GM12878 (cell line): Measurements from ENCODE around the gene NAGK. TPM values are rescaled to one million over a fixed set of nuclear protein-coding genes. Genes with fewer than 3 reads are reported as not detected.

ENCODE experiments used
- BRCA1 ChIP-seq: IDR thresholded peaks from 2 replicates; pipeline ENCODE4 v1.6.1; 2011; ENCODE audit warnings: low read depth, low read length, improper control_type of control experiment
- CEBPB ChIP-seq, 2 experiments: fragments of 150-350 bp in 1 of 2; IDR thresholded peaks; 2 replicates each; pipeline ENCODE4 v1.6.1; 2012 to 2014; ENCODE audit warnings: low read depth in 2 of 2, low read length in 2 of 2, borderline replicate concordance in 1 of 2, inconsistent platforms in 1 of 2
- EP300 ChIP-seq, 2 experiments: fragments of 150-350 bp in 1 of 2; IDR thresholded peaks; 2 replicates each; pipeline ENCODE4 v1.6.1; 2011 to 2012; ENCODE audit warnings: low read depth in 2 of 2, low read length in 2 of 2, borderline replicate concordance in 1 of 2, improper control_type of control experiment in 1 of 2, inconsistent platforms in 1 of 2; ENCODE audit not compliant: control insufficient read depth in 1 of 2
- ETV6 ChIP-seq, 2 experiments: fragments of 450-650 bp in 1 of 2; IDR thresholded peaks in 1 of 2; conservative IDR thresholded peaks in 1 of 2; 2 replicates each; pipeline ENCODE4 v1.6.1; 2014; ENCODE audit warnings: antibody characterized with exemption in 1 of 2, borderline replicate concordance in 1 of 2, low read depth in 1 of 2, mild to moderate bottlenecking in 1 of 2, moderate library complexity in 1 of 2
- FOXK2 ChIP-seq: fragments of 450-650 bp; IDR thresholded peaks from 2 replicates; pipeline ENCODE4 v1.6.1; 2017; ENCODE audit warnings: mild to moderate bottlenecking, moderate library complexity
- IKZF2 ChIP-seq, 2 experiments: fragments of 450-650 bp; IDR thresholded peaks; 2 replicates each; pipeline ENCODE4 v1.6.1; 2017; ENCODE audit warnings: mild to moderate bottlenecking in 2 of 2, moderate library complexity in 2 of 2
- MTA2 ChIP-seq: fragments of 450-650 bp; IDR thresholded peaks from 2 replicates; pipeline ENCODE4 v1.6.1; 2016; ENCODE audit warnings: low read depth, mild to moderate bottlenecking, moderate library complexity
- MXI1 ChIP-seq: fragments of 150-350 bp; IDR thresholded peaks from 2 replicates; pipeline ENCODE4 v1.6.1; 2011; ENCODE audit warnings: low read depth, mild to moderate bottlenecking, inconsistent platforms, low read length, improper control_type of control experiment
- POU2F2 ChIP-seq: IDR thresholded peaks from 3 replicates; pipeline ENCODE4 v1.6.1; 2011; ENCODE audit warnings: low read depth, mild to moderate bottlenecking, low read length, borderline replicate concordance
- polyA plus RNA-seq, 11 experiments: library from polyadenylated mRNA; depleted of rRNA in 4 of 11; unstranded in 6 of 11; stranded (reverse) in 5 of 11; fragments of >200 nt; fragmentation: Nextera tagmentation in 4 of 11; fragmentation: Illumina TruSeq in 1 of 11; extraction: Ambion mirVana in 4 of 11; extraction: Trizol in 1 of 11; gene quantifications; 1 replicate in 1 of 11; 2 replicates in 10 of 11; pipeline versions ENCODE4 v1.2.1 to v1.2.3, GENCODE V29; 2011 to 2016; ENCODE audit warnings: inconsistent platforms in 2 of 11, missing spikeins in 2 of 11, low read depth in 1 of 11
- total RNA-seq, 4 experiments: library from RNA; depleted of rRNA in 3 of 4; stranded (reverse); fragments of >200 nt in 3 of 4; fragmentation: Illumina TruSeq in 1 of 4; extraction: Trizol in 1 of 4; gene quantifications; 2 replicates each; pipeline versions ENCODE4 v1.2.1 to v1.2.3, GENCODE V29; 2013 to 2021
- TF ChIP-seq, protein P1 (sequence below): fragments of 450-650 bp; IDR thresholded peaks from 2 replicates; pipeline ENCODE4 v1.6.1; 2016; ENCODE audit warnings: mild to moderate bottlenecking, moderate library complexity, borderline replicate concordance
- TF ChIP-seq, protein P2 (sequence below): fragments of 450-650 bp; IDR thresholded peaks from 2 replicates; pipeline ENCODE4 v1.6.1; 2017; ENCODE audit warnings: mild to moderate bottlenecking, low read depth, inconsistent platforms; ENCODE audit not compliant: poor library complexity, severe bottlenecking
- TF ChIP-seq, protein P3 (sequence below): IDR thresholded peaks from 2 replicates; pipeline ENCODE4 v1.6.1; 2011; ENCODE audit warnings: low read depth, mild to moderate bottlenecking, low read length, moderate library complexity, borderline replicate concordance; ENCODE audit errors: extremely low read depth
- TF ChIP-seq, protein P4 (sequence below): fragments of 450-650 bp; IDR thresholded peaks from 2 replicates; pipeline ENCODE4 v1.6.1; 2017; ENCODE audit warnings: low read depth, mild to moderate bottlenecking, moderate library complexity
- TF ChIP-seq, protein P5 (sequence below): fragments of 450-650 bp; formaldehyde crosslinking; IDR thresholded peaks from 2 replicates; pipeline ENCODE4 v1.5.0; 2022; ENCODE audit warnings: mild to moderate bottlenecking, missing genetic modification characterization

NAGK gene
- total and polyA plus RNA-seq, 10 of the 15 experiments (the other 5 are each of a cell fraction or from before 2014, with no cell fraction given) = 67.7 to 137 (median 115) TPM

DNA sequence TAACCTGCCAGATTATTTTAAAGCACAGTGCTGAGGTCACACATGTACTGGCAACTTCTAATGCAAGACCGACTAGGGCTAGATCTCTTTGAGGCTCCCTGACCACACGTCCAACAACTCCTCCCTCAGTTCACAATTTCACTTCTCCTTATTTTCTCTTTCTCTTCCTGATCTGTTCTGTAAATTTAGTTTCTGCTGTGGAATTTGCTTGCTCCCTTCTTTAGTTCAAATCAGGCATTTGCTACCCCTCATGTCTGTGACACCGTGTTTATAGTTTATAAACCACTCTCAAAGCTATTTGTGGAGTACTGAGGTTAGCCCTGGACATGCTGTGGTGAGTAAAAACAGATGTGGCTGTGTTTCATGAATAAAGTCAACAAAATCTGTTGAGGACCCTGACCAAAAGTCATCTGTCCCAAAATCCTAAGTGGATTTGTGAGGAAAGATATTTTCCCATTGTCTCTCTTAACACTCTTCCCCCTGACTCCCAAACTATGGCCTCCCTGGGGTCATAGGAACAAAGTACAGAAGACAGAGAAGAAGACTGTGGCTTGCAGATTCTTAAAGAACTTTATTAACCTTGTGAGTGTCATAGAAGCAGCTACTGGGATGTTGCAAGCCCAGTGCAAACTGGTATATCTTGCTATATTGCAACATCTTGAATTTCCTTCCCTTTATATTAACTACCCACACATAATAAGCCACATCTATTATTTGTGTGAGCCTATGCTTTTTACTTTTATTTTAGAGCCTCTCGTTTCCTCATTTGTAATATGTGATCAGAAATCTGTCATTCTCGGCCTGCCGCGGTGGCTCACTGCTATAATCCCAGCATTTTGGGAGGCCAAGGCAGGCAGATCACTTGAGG, 3.5 kb upstream of the NAGK start (continued):
- TF ChIP-seq, protein P1, sequence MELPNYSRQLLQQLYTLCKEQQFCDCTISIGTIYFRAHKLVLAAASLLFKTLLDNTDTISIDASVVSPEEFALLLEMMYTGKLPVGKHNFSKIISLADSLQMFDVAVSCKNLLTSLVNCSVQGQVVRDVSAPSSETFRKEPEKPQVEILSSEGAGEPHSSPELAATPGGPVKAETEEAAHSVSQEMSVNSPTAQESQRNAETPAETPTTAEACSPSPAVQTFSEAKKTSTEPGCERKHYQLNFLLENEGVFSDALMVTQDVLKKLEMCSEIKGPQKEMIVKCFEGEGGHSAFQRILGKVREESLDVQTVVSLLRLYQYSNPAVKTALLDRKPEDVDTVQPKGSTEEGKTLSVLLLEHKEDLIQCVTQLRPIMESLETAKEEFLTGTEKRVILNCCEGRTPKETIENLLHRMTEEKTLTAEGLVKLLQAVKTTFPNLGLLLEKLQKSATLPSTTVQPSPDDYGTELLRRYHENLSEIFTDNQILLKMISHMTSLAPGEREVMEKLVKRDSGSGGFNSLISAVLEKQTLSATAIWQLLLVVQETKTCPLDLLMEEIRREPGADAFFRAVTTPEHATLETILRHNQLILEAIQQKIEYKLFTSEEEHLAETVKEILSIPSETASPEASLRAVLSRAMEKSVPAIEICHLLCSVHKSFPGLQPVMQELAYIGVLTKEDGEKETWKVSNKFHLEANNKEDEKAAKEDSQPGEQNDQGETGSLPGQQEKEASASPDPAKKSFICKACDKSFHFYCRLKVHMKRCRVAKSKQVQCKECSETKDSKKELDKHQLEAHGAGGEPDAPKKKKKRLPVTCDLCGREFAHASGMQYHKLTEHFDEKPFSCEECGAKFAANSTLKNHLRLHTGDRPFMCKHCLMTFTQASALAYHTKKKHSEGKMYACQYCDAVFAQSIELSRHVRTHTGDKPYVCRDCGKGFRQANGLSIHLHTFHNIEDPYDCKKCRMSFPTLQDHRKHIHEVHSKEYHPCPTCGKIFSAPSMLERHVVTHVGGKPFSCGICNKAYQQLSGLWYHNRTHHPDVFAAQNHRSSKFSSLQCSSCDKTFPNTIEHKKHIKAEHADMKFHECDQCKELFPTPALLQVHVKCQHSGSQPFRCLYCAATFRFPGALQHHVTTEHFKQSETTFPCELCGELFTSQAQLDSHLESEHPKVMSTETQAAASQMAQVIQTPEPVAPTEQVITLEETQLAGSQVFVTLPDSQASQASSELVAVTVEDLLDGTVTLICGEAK = peak; percentile 89
- peak; percentile 84 for TF ChIP-seq MTA2
- peak; percentile 64; the same call in 1 of the 2 replicates for TF ChIP-seq FOXK2
- peak; percentile 98 to 99 for TF ChIP-seq IKZF2 (IDR thresholded peaks at IDR 0.05)
- TF ChIP-seq CEBPB (IDR thresholded peaks at IDR 0.05; ENCODE audit: borderline replicate concordance in 1 of 2, low read depth in 2 of 2, low read length in 2 of 2) = peak in 1 of 2 experiments; percentile 80; a peak in 1 of 4 replicates
- peak; percentile 71; the same call in 1 of the 2 replicates for TF ChIP-seq MXI1
- TF ChIP-seq, protein P2, sequence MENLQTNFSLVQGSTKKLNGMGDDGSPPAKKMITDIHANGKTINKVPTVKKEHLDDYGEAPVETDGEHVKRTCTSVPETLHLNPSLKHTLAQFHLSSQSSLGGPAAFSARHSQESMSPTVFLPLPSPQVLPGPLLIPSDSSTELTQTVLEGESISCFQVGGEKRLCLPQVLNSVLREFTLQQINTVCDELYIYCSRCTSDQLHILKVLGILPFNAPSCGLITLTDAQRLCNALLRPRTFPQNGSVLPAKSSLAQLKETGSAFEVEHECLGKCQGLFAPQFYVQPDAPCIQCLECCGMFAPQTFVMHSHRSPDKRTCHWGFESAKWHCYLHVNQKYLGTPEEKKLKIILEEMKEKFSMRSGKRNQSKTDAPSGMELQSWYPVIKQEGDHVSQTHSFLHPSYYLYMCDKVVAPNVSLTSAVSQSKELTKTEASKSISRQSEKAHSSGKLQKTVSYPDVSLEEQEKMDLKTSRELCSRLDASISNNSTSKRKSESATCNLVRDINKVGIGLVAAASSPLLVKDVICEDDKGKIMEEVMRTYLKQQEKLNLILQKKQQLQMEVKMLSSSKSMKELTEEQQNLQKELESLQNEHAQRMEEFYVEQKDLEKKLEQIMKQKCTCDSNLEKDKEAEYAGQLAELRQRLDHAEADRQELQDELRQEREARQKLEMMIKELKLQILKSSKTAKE = peak; percentile 87
- TF ChIP-seq, protein P3, sequence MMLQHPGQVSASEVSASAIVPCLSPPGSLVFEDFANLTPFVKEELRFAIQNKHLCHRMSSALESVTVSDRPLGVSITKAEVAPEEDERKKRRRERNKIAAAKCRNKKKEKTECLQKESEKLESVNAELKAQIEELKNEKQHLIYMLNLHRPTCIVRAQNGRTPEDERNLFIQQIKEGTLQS = no peak
- TF ChIP-seq EP300 (IDR thresholded peaks at IDR 0.05; ENCODE audit: borderline replicate concordance in 1 of 2, control insufficient read depth in 1 of 2, low read depth in 2 of 2, low read length in 2 of 2) = peak; percentile 69 to 83; a peak in 2 of 4 replicates
- TF ChIP-seq, protein P4, sequence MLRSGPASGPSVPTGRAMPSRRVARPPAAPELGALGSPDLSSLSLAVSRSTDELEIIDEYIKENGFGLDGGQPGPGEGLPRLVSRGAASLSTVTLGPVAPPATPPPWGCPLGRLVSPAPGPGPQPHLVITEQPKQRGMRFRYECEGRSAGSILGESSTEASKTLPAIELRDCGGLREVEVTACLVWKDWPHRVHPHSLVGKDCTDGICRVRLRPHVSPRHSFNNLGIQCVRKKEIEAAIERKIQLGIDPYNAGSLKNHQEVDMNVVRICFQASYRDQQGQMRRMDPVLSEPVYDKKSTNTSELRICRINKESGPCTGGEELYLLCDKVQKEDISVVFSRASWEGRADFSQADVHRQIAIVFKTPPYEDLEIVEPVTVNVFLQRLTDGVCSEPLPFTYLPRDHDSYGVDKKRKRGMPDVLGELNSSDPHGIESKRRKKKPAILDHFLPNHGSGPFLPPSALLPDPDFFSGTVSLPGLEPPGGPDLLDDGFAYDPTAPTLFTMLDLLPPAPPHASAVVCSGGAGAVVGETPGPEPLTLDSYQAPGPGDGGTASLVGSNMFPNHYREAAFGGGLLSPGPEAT = peak; percentile 80
- TF ChIP-seq BRCA1 = no peak
- TF ChIP-seq ETV6 (conservative IDR thresholded peaks at IDR 0.05 in 1 of 2, IDR thresholded peaks at IDR 0.05 in 1 of 2; ENCODE audit: borderline replicate concordance in 1 of 2, low read depth in 1 of 2) = peak in 1 of 2 experiments; percentile 25; a peak in 1 of 4 replicates
- TF ChIP-seq, protein P5, sequence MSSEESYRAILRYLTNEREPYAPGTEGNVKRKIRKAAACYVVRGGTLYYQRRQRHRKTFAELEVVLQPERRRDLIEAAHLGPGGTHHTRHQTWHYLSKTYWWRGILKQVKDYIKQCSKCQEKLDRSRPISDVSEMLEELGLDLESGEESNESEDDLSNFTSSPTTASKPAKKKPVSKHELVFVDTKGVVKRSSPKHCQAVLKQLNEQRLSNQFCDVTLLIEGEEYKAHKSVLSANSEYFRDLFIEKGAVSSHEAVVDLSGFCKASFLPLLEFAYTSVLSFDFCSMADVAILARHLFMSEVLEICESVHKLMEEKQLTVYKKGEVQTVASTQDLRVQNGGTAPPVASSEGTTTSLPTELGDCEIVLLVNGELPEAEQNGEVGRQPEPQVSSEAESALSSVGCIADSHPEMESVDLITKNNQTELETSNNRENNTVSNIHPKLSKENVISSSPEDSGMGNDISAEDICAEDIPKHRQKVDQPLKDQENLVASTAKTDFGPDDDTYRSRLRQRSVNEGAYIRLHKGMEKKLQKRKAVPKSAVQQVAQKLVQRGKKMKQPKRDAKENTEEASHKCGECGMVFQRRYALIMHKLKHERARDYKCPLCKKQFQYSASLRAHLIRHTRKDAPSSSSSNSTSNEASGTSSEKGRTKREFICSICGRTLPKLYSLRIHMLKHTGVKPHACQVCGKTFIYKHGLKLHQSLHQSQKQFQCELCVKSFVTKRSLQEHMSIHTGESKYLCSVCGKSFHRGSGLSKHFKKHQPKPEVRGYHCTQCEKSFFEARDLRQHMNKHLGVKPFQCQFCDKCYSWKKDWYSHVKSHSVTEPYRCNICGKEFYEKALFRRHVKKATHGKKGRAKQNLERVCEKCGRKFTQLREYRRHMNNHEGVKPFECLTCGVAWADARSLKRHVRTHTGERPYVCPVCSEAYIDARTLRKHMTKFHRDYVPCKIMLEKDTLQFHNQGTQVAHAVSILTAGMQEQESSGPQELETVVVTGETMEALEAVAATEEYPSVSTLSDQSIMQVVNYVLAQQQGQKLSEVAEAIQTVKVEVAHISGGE (CRISPR knock-in tag) = no peak
- peak; percentile 57; the same call in 1 of the 3 replicates for TF ChIP-seq POU2F2
